Colonic mucosa (tissue), 4 donors: Measurements from ENCODE around the gene CCR3. TPM values are rescaled to one million over a fixed set of nuclear protein-coding genes. Genes with fewer than 3 reads are reported as not detected.

ENCODE experiments used
- DNase-seq: peaks from one replicate; pipeline ENCODE4 v3.0.0-alpha.2; 2020
- H3K27ac ChIP-seq: fragments of 200-600 bp; one replicate; pipeline ENCODE4 v1.8.0; 2021
- H3K27me3 ChIP-seq: fragments of 200-600 bp; one replicate; pipeline ENCODE4 v1.8.0; 2021
- H3K36me3 ChIP-seq: fragments of 200-600 bp; one replicate; pipeline ENCODE4 v1.8.0; 2021
- H3K4me1 ChIP-seq: fragments of 200-600 bp; one replicate; pipeline ENCODE4 v1.8.0; 2021; ENCODE audit warnings: mild to moderate bottlenecking
- H3K4me3 ChIP-seq: fragments of 200-600 bp; one replicate; pipeline ENCODE4 v1.8.0; 2021
- H3K9ac ChIP-seq, 2 donors: one replicate each; pipeline ENCODE4 v1.7.0; 2013; ENCODE audit warnings: control low read depth in 2 of 2, low read depth in 2 of 2, low read length in 2 of 2
- H3K9me3 ChIP-seq: fragments of 200-600 bp; one replicate; pipeline ENCODE4 v1.8.0; 2021
- intact Hi-C: fragments of 100-400 bp; cut with DNase I; formaldehyde crosslinking; loops from one replicate; pipeline ENCODE4 v1.14.1; 2022
- total RNA-seq, 2 donors: library from RNA; stranded (reverse); fragmentation: NEBNext Ultra II Directional in 1 of 2; extraction: Animal tissue kit (Norgen Biotek cat#: 25700) in 1 of 2; gene quantifications; one replicate each; pipeline ENCODE4 v1.2.1, GENCODE V29; 2021
- TF ChIP-seq, protein P1 (sequence below): fragments of 200-600 bp; IDR thresholded peaks from one replicate; pipeline ENCODE4 v1.8.0; 2022; ENCODE audit warnings: antibody characterized with exemption, mild to moderate bottlenecking
- donor health status: healthy.
- donor health status: DM: no; HTN: no; CAD: no.
- donor health status: DM: no; HTN: no; CAD: no.

Gene CCR3
- total RNA-seq, 2 donors from 2014 or later = not detected

DNA sequence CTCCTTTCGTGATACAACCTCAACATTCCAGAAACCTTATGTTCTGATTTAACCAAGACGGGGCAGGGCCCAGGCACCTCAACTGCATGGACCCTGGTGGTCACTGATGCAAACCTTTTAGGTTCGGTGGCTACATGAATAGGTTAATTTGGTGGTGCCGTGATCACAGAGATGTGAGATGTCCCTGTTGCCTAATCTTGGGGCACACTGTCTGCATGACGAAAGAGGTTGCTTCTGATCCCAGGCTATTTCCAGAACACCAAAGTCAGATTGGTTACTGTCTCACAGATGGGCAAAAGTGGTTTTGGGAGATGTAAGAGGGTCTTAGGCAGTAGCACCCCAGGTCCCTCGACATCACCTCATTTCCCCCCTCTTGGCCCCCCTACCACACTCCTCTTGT, 30.2 kb upstream of the CCR3 start:
- DNase-seq = no peak
- TF ChIP-seq, protein P1, sequence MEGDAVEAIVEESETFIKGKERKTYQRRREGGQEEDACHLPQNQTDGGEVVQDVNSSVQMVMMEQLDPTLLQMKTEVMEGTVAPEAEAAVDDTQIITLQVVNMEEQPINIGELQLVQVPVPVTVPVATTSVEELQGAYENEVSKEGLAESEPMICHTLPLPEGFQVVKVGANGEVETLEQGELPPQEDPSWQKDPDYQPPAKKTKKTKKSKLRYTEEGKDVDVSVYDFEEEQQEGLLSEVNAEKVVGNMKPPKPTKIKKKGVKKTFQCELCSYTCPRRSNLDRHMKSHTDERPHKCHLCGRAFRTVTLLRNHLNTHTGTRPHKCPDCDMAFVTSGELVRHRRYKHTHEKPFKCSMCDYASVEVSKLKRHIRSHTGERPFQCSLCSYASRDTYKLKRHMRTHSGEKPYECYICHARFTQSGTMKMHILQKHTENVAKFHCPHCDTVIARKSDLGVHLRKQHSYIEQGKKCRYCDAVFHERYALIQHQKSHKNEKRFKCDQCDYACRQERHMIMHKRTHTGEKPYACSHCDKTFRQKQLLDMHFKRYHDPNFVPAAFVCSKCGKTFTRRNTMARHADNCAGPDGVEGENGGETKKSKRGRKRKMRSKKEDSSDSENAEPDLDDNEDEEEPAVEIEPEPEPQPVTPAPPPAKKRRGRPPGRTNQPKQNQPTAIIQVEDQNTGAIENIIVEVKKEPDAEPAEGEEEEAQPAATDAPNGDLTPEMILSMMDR = no peak
- Histone ChIP-seq H3K9ac (no peak overlapping the region), H3K36me3 (no peaks in the 10 kb centered on the region), H3K27me3 (no peaks in the 10 kb centered on the region), H3K4me3 (no peak overlapping the region), H3K4me1 (no peaks in the 10 kb centered on the region), H3K9me3 (no peaks in the 10 kb centered on the region), H3K27ac (no peak overlapping the region)
- intact Hi-C loops = no loop called here

DNA sequence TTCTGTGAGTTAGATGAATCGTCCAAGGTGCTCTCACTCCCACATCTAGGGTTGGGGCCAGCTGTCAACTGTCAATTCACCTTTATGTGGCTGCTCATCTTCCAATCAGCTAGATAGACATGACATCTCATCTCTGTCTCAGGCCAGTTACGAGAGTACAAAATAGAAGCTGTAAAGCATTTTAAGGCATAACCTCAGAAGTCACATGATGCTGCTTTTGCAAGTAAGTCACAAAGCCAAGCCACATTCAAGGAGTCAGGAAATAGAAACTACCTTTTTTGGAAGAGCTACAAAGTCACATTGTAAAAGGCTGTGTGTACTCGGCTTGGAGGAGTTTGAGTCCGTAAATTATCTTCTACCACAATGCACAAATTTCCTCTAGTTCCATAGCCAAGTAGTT, 29.1 kb upstream of the CCR3 start:
- no peaks in the 10 kb centered on the region for H3K4me1 ChIP-seq
- H3K27ac ChIP-seq = no peak overlapping the region
- no peak overlapping the region for H3K4me3 ChIP-seq
- H3K27me3 ChIP-seq = no peaks in the 10 kb centered on the region
- H3K9me3 ChIP-seq = no peaks in the 10 kb centered on the region
- TF ChIP-seq, protein P1 = no peak
- no peak for DNase-seq
- no peaks in the 10 kb centered on the region for H3K36me3 ChIP-seq
- H3K9ac ChIP-seq = no peak overlapping the region
- intact Hi-C loops = no loop called here

GRCh38 chr3:46214751-46215352, 27.4 kb upstream of the CCR3 start:
- no peak for DNase-seq
- Histone ChIP-seq H3K4me1 (no peaks in the 10 kb centered on the region), H3K27me3 (no peaks in the 10 kb centered on the region), H3K36me3 (no peaks in the 10 kb centered on the region), H3K4me3 (no peak overlapping the region), H3K27ac (no peak overlapping the region), H3K9me3 (no peaks in the 10 kb centered on the region), H3K9ac (no peak overlapping the region)
- TF ChIP-seq, protein P1 = no peak
- intact Hi-C loops = no loop called here

- DNase-seq = no peak
- no peaks in the 10 kb centered on the region for H3K27me3 ChIP-seq
- H3K4me1 ChIP-seq = no peaks in the 10 kb centered on the region
- H3K9me3 ChIP-seq = no peaks in the 10 kb centered on the region
- no peak overlapping the region for H3K4me3 ChIP-seq
- H3K9ac ChIP-seq = no peak overlapping the region
- H3K36me3 ChIP-seq = no peaks in the 10 kb centered on the region
- intact Hi-C loops = no loop called here
- TF ChIP-seq, protein P1 = no peak
- no peak overlapping the region for H3K27ac ChIP-seq
These were observed 26.3 kb upstream of the CCR3 start for GRCh38 chr3:46215810-46216414.

DNA sequence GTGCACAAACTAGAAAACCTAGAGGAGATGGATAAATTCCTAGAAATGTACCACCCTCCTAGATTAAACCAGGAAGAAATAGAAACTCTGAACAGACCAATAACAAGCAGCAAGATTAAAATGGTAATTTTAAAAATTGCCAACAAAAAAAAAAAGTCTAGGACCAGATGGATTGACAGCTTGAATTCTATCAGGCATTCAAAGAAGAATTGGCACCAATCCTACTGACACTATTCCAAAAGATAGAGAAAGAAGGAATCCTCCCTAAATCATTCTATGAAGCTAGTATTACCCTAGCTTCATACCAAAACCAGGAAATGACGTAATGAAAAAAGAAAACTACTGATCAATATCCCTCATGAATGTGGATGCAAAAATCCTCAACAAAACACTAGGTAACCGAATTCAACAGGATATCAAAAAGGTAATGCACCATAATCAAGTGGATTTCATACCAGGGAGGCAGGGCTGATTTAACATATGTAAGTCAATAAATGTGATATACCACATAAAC, 24.0 kb upstream of the CCR3 start:
- no peaks in the 10 kb centered on the region for H3K36me3 ChIP-seq
- intact Hi-C loops = no loop called here
- no peak overlapping the region for H3K9ac ChIP-seq
- H3K4me1 ChIP-seq = no peaks in the 10 kb centered on the region
- no peak for DNase-seq
- no peak overlapping the region for H3K27ac ChIP-seq
- no peaks in the 10 kb centered on the region for H3K27me3 ChIP-seq
- no peak overlapping the region for H3K4me3 ChIP-seq
- H3K9me3 ChIP-seq = no peaks in the 10 kb centered on the region
- TF ChIP-seq, protein P1 = no peak
